GM18867 (cell line): Measurements from ENCODE around the gene MARK3.

Source experiments
- ATAC-seq: cut with Tn5 transposase; IDR thresholded peaks from one replicate; pipeline ENCODE4 v1.9.1; 2021; ENCODE audit warnings: mild to moderate bottlenecking, moderate library complexity; ENCODE audit not compliant: unreplicated experiment

MARK3 gene

GRCh38 chr14:103483600-103483999 is 98.4 kb downstream of the MARK3 start:
- ATAC-seq = no peak

DNA sequence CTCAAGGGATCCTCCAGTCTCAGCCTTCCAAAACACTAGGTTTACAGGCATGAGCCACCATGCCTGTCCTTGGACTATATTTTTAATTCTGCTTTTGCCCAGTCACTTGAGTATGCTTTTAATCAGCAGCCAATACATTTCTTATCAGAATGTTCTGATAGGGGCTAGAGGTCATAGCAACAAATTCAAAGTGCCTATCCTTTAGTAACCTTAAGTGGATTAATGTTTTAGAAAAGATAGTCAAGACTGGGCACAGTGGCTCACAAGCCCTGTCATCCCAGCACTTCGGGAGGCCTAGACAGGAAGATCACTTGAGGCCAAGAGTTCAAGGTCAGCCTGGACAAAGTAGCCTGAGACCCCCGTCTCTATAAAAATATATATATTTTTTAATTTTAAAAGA is 100.3 kb downstream of the MARK3 start:
- ATAC-seq = no peak

GRCh38 chr14:103488071-103488470 is 102.9 kb downstream of the MARK3 start:
- ATAC-seq = no peak

GRCh38 chr14:103488960-103489359 is 103.7 kb downstream of the MARK3 start:
- no peak for ATAC-seq

DNA sequence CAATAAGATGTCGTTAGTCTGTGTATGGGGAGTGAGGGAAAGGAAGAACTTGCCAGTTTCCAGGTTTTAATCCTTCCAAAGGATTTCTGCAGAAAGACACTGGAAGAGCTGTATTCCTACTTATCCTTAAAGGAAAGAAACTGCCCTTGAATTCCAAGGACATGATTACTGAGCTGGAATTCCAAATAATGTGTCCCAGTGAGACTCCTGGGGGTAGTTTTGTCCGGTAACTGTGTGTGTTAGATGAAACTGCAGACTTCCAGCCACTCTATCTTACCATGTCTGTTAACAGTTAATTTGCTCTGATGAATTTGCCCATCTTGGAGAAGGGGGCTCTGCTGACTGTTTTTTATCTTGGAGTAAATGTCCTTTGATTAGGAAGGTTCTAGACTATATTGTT is 104.4 kb downstream of the MARK3 start:
- ATAC-seq = no peak

DNA sequence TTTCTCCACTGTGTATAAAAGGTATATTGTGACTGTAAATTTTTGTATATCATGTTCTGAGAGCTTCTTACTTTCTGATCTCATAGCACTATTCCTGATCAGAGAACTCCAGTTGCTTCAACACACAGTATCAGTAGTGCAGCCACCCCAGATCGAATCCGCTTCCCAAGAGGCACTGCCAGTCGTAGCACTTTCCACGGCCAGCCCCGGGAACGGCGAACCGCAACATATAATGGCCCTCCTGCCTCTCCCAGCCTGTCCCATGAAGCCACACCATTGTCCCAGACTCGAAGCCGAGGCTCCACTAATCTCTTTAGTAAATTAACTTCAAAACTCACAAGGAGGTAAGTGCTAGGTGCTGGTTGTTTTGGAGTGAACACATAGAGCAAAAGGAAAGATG is 106.5 kb downstream of the MARK3 start:
- ATAC-seq = no peak

DNA sequence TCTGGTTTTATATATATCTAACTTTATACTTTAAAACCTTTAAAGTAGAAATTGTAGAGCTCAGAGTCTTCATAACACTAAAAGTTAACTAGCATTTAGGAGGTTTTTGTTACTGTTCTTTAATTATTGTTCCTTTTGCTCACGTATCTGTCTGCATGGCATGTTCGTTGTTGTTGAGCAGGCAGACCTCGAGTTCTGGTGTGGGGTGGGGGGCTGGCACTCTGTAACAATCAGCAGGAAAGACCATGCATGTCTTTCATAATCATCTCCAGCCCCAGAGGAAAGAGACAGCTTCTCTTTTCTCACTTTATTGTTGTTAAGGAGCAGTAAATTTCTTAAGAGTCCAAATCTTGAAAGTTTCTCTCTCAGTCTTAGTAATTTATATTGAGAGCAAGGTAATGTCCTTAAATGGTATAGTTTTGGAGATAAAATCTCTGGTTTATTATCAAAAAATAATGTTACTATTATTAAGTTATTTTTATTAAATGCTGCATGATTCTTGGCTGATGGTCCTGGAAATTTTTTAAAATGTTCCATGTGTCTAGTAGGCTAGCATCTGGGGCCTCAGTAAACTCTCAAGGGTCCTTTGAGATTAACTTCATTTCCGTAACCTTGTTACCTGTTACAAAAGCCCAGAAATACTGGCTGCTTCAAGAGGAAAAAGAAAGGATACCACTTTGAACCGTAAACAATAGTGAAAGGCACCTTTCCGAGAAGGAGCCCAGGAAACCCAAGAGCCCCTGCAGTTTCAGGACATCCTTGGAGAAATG is 107.1 kb downstream of the MARK3 start:
- ATAC-seq = no peak

DNA sequence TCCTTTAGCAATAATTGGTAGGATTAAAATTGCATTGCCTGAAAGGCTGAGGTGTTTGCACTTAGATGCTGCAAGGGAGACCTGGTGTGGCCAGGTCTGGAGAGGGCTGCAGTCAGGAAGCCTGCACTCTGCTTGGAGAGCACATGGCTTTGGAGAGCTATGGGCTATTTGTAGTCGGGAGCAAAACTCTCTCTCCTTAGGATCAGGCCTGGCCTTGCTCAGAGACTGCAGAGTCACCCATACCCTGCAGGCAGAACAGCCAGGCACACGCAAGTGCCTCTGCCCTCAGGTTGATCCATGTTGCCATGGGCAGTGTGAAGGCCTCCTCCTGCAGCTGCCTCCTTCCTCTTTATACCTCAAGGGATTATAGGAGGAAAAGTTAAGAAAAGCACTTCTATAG is 110.6 kb downstream of the MARK3 start:
- no peak for ATAC-seq

DNA sequence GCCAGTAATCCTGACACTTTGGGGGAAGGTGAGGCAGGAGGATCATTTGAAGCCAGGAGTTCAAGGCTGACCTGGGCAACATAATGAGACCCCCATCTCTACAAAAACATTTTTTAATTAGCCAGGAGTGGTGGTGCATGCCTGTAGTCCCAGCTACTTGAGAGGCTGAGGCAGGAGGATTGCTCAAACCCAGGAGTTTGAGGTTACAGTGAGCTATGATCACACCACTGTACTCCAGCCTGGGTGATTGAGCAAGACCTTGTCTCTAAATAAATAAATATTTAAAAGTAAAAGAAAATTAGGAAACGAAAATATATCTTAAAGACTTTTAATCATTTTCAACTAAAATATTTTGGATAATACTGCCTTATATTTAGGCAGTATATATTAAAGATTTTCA is 111.6 kb downstream of the MARK3 start:
- ATAC-seq = no peak

GRCh38 chr14:103499709-103500108 is 114.5 kb downstream of the MARK3 start:
- no peak for ATAC-seq

DNA sequence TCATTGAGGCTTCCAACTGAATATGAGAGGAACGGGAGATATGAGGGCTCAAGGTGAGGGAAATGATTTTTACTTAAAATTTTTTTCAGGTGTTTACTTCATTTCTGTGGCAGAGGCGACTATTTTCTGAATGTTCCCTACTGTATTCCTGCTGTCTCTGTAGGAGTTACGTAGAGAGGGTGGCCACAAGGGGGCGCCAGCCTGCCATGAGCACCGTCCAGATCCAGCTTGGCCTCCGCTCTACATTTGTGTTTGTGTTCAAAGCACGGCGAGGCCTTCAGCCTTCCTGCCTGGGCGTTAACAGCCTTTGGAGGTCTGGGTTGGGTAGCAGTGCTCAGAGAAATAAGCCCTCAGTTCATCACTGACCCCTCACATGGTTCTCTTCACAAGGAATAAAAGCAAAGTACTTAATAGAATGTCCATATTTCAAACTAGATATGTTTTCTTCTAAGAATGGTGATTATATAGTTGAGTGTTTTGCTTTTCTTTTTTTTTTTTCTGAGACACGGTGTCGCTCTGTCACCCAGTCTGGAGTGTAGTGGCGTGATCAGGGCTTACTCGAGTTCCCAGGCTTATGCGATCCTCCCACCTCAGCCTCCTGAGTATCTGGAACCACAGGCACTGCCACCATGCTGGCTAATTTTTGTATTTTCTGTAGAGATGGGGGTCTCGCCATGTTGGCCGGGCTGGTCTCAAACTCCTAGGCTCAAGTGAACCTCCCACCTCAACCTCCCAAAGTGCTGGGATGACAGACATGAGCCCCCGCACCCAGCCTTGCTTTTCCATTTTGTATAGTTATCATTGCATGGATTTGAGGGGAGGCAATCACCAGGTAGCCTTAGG is 115.2 kb downstream of the MARK3 start:
- no peak for ATAC-seq

DNA sequence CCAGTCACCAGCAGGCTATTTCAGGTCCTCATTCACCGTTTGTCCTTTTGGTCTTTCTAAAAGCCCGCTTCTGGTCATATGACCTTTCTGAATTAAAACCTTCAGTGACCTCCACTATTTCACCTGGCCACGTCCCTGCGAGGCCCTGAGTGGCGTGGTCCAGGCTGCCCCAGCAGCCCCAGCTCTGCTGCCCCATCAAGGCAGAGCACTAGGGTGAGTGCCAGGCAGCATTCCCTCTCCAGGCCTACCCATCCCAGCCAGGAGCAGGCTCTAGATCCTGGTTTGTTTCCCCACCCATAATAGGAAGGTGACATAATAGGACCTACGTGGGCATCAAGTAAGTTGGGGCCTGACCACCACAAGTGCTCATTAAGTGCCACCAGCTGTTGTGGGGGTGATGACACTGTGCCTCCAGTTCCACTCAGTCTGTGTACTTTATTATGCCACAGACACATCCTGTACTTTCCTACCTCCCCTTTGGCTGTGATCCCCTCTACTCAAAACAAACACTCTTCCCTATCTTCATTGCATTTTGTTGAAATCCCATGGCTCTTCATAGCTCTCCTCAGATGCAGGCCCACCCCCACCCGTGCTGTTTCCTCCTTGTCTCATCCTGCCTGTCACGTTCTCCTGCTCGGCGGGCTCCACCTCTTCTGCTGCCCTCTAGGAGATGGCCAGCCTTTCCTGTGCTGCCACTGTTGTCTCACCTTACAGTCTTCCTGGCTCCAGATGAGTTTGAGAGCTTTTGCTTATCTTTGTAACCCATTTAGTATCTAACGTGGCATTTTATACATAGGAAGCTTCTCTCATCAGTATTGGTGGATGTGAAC is 116.0 kb downstream of the MARK3 start:
- ATAC-seq = no peak

DNA sequence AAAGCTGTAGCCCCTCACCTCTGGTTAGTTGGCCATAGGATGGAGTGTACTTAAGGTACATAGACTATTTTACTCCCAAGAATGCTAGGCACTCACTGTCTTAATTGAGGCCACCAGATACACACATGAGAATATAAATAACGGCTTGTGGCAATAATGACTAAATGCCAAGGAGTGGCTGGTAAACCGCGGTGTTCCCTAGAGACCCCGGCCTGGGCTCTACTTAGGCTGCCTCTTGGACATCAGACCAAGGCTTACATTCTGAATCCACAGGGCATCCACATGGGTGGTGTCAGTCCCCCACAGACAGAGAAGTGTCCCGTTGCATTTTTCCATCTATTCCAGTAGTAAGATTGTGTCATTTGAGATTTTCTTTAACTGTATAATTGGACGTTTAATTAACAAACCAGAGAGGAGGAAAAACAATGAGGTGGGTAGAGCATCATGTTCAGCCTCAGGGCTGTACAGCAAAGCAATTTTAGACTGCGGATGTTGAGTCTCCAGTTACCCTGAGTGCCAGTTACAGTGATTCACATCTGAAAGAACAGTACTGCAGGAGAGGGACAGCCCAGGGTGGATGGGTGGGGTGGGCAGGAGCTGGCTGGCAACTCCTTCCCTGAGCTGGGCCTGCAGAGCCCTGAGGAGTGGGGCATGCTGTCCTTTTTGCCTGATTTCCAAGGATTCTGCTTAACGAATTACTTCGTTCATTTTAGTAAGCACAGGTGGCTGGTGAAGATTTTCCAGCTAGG is 116.9 kb downstream of the MARK3 start:
- ATAC-seq = no peak

GRCh38 chr14:103502877-103503276 is 117.7 kb downstream of the MARK3 start:
- ATAC-seq = no peak

DNA sequence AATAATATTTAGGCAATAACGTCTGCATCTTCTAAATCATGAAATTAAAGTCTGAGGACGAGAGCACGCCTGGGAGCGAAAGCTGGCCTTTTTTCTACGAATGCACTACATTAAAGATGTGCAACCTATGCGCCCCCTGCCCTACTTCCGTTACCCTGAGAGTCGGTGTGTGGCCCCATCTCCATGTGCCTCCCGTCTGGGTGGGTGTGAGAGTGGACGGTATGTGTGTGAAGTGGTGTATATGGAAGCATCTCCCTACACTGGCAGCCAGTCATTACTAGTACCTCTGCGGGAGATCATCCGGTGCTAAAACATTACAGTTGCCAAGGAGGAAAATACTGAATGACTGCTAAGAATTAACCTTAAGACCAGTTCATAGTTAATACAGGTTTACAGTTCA is 118.1 kb downstream of the MARK3 start:
- no peak for ATAC-seq

GRCh38 chr14:103504991-103505565 is 119.9 kb downstream of the MARK3 start:
- ATAC-seq = no peak

GRCh38 chr14:103507751-103508150 is 122.5 kb downstream of the MARK3 start:
- no peak for ATAC-seq

DNA sequence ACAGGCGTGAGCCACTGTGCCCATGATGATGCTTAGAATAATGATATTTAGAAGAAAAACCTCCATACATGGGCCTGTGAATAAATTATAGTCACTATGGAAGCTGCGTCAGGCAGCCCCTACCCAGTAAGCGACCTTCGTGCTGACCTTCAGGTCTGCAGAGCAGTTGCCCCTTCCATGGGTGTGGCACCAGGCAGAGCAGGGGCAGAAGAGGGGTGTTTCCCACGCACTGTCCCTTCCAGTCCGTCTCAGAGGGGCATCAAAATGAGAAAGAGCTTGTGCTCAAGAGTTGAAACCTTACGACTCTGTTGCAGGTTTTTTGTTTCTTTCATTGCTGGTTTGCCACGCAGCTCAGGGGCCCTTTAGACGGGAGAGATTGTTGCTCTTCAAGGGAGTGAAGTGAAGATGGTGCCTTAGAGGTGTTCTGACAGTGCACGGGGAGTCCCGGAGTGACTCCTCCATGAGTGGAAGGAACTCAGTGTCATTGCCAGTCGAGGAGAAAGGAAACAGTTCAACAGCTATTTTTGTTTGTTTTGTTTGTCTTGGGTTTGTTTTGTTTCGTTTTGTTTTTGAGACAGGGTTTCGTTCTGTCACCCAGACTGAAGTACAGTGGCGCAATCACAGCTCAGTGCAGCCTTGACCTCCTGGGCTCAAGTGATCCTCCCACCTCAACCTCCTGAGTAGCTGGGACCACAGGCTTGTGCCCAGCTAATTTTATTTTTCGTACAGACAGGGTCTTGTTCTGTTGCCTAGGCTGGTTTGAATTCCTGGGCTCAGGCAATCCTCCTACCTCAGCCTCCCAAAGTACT is 123.5 kb downstream of the MARK3 start:
- no peak for ATAC-seq

DNA sequence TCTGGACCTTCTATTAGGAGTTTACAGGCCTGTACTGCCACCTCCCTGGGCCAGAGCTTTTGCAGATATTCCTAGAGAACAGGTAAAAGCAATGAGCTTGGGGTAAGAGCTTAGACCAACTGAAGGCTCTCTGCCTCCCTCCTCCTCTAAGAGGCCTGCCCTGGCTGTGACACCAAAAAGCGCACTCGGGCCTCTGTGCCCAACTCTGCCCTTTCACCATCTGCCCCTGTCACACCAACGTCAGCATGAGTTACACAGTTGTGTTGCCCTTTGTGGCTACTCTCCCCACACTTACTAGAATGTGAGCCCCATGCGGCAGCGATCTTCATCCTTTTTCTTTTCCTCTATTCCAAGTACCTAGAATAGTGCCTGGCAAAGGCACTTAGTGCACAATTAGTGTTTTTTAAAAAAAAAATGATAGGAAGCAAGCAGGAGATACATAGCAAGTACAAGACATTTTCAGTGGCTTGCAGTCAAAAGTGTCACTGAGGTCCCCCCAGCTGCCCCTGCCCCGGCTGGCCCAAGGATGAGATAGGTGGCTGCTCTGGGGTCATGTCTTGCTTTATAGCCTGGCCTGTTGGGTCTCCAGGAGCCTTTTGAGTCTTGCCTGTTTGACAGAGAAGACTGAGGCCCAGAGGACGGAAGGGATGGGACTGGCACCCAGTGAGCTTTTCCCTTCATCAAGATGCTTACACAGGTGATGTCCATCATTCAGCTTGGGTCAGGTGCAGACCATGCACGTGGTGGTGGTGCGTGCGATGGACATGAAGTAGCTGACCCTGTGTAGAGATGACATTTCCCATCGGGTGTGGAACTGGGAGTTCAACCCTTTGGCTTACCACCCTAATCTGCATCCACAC is 124.9 kb downstream of the MARK3 start:
- no peak for ATAC-seq
